ENCODE measurements around the gene SLC26A11.
"Not testable (repeated sequence)": the region's sequence is repeated elsewhere in the genome, so short reads cannot be mapped to it uniquely, and the experiment has no call there.

DNA sequence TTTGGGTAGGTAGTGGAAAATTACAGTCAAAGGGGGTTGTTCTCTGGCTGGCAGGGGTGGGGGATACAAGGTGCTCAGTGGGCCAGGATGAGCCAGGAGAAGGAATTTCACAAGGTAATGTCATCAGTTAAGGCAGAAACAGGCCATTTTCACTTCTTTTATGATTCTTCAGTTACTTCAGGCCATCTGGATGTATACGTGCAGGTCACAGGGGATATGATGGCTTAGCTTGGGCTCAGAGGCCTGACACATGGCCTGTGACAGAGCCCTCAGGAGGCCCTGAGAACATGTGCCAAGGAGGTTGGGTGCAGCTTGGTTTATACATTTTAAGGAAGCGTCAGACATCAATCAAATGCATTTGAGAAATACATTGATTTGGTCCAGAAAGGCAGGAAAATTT lies 38.1 kb downstream of the SLC26A11 start:
- not testable (repeated sequence) for TF ChIP-seq EP300 (IDR thresholded peaks at IDR 0.05)
- TF ChIP-seq, protein P1, sequence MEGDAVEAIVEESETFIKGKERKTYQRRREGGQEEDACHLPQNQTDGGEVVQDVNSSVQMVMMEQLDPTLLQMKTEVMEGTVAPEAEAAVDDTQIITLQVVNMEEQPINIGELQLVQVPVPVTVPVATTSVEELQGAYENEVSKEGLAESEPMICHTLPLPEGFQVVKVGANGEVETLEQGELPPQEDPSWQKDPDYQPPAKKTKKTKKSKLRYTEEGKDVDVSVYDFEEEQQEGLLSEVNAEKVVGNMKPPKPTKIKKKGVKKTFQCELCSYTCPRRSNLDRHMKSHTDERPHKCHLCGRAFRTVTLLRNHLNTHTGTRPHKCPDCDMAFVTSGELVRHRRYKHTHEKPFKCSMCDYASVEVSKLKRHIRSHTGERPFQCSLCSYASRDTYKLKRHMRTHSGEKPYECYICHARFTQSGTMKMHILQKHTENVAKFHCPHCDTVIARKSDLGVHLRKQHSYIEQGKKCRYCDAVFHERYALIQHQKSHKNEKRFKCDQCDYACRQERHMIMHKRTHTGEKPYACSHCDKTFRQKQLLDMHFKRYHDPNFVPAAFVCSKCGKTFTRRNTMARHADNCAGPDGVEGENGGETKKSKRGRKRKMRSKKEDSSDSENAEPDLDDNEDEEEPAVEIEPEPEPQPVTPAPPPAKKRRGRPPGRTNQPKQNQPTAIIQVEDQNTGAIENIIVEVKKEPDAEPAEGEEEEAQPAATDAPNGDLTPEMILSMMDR (IDR thresholded peaks at IDR 0.05), result not testable (repeated sequence)

All from stomach (tissue), 4 donors.